ENCODE data around the gene OXLD1.
A peak's percentile ranks its signal among the peaks of the same experiment; 100 is the strongest.

The OXLD1 gene

GRCh38 chr17:81656118-81656743, 10.2 kb downstream of the OXLD1 start, which contains the start of gene PDE6G:
Gene PDE6G, minus strand, starts transcription at chr17:81656542. Its CDS starts 3,237 bp downstream, at chr17:81653305.
- DNase-seq (ENCODE audit: extremely low spot score): no peak
- TF ChIP-seq, protein P1, sequence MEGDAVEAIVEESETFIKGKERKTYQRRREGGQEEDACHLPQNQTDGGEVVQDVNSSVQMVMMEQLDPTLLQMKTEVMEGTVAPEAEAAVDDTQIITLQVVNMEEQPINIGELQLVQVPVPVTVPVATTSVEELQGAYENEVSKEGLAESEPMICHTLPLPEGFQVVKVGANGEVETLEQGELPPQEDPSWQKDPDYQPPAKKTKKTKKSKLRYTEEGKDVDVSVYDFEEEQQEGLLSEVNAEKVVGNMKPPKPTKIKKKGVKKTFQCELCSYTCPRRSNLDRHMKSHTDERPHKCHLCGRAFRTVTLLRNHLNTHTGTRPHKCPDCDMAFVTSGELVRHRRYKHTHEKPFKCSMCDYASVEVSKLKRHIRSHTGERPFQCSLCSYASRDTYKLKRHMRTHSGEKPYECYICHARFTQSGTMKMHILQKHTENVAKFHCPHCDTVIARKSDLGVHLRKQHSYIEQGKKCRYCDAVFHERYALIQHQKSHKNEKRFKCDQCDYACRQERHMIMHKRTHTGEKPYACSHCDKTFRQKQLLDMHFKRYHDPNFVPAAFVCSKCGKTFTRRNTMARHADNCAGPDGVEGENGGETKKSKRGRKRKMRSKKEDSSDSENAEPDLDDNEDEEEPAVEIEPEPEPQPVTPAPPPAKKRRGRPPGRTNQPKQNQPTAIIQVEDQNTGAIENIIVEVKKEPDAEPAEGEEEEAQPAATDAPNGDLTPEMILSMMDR (IDR thresholded peaks at IDR 0.05; ENCODE audit: control extremely low read depth, extremely low read depth, low read depth, missing control alignments): no peak

GRCh38 chr17:81655378-81656117, 10.9 kb downstream of the OXLD1 start:
- ChIA-PET POLR2A (interaction anchor here (0.6 kb wide), 1 partner anchor 20 kb away, joined by 3 read pairs; no protein-coding TSS in a partner anchor), CTCF (interaction anchor here (1.5 kb wide), 2 partner anchors 9 to 10 kb away, joined by 4 to 5 read pairs; partner anchors contain the start of genes CCDC137 and OXLD1)
- no peak for DNase-seq (ENCODE audit: extremely low spot score)
- TF ChIP-seq, protein P1 (IDR thresholded peaks at IDR 0.05; ENCODE audit: control extremely low read depth, extremely low read depth, low read depth, missing control alignments): no peak

More at GRCh38 chr17:81656118-81656743, 10.2 kb downstream of the OXLD1 start, which contains the start of gene PDE6G:
- ChIA-PET POLR2A (no interaction called here), CTCF (interaction anchor here (1.3 to 1.5 kb wide), 3 partner anchors 10 to 53 kb away, joined by 3 to 5 read pairs (median 4); partner anchors contain the start of genes CCDC137 and OXLD1)

GRCh38 chr17:81652906-81653771, 13.3 kb downstream of the OXLD1 start:
- ChIA-PET CTCF (no interaction called here), POLR2A (no interaction called here)
- DNase-seq (ENCODE audit: extremely low spot score): peak; percentile 75
- TF ChIP-seq, protein P1 (IDR thresholded peaks at IDR 0.05; ENCODE audit: control extremely low read depth, extremely low read depth, low read depth, missing control alignments): no peak

DNA sequence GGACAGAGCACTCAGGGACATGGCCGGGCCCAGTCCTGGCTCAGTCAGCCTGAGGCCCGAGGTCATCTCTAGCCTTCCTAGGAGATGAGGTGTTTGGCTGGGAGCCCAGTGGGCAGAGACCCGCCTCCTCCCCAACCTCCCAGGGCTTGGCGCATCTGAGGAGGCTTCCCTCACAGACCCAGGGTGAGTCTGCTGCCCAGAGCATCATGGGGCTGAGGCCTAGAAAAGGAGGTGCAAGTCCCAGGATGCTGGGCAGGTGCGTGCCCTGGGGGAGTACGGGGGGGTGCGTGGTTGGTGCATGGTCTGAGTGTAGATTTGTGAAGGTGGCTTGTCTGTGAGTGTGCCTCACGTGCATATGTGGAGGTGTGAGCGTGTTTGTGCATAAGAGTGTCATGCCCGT, 14.7 kb downstream of the OXLD1 start:
- POLR2A ChIA-PET: no interaction called here
- TF ChIP-seq, protein P1 (IDR thresholded peaks at IDR 0.05; ENCODE audit: control extremely low read depth, extremely low read depth, low read depth, missing control alignments): no peak
- CTCF ChIA-PET: no interaction called here
- no peak for DNase-seq (ENCODE audit: extremely low spot score)

DNA sequence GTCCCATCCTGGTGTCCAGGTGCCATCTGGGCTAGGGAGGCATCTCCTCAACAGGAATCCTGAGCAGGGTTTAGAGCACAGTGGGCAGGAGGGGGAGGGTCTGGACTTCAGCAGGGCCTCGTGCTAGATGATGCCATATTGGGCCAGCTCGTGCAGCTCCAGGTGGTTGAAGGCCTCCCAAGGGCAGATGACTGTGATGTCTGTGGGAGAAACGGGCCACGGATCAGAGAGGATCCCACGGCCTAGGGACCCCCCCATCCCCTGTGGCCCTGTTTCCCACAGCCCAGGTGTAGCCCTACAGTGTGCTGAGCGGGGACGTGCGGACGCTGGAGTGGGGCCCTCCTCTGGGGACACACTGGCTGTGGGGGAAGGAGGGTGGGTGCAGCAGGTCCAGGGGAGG, 15.5 kb downstream of the OXLD1 start:
- DNase-seq (ENCODE audit: extremely low spot score): no peak
- TF ChIP-seq, protein P1 (IDR thresholded peaks at IDR 0.05; ENCODE audit: control extremely low read depth, extremely low read depth, low read depth, missing control alignments): no peak
- ChIA-PET CTCF (interaction anchor here (1.0 to 1.5 kb wide), 2 partner anchors 32 to 50 kb away, joined by 3 to 5 read pairs; no protein-coding TSS in a partner anchor), POLR2A (no interaction called here)

GRCh38 chr17:81648707-81649085, 17.7 kb downstream of the OXLD1 start:
- TF ChIP-seq, protein P1 (IDR thresholded peaks at IDR 0.05; ENCODE audit: control extremely low read depth, extremely low read depth, low read depth, missing control alignments): no peak
- ChIA-PET POLR2A (no interaction called here), CTCF (no interaction called here)
- no peak for DNase-seq (ENCODE audit: extremely low spot score)
